HCT116 (cell line): Measurements from ENCODE around the gene MBD3L3. TPM values are rescaled to one million over a fixed set of nuclear protein-coding genes. Genes with fewer than 3 reads are reported as not detected.
"Not testable (repeated sequence)": the region's sequence is repeated elsewhere in the genome, so short reads cannot be mapped to it uniquely, and the experiment has no call there.

ENCODE experiments used
- ATAC-seq: fragments of 200-7000 bp; cut with Tn5 transposase; 2 replicates; pipeline ENCODE4 v1.9.1; 2020; ENCODE audit warnings: mild to moderate bottlenecking, moderate library complexity
- BruUV-seq: library from RNA; stranded (reverse); fragments of 400-500 nt; replicated peaks from 2 replicates; lab custom pipeline; 2021; lab: Mats Ljungman, UMichigan
- CTCF ChIA-PET: fragments of 300-600 bp; sonication (Branson Sonifier 250); formaldehyde crosslinking; loops from one replicate; lab custom pipeline; 2021; ENCODE audit warnings: antibody characterized with exemption; lab: Charles Lee
- POLR2A ChIA-PET: fragments of 300-600, 350-600 bp; sonication (Branson Sonifier 250); formaldehyde crosslinking; loops from one replicate; lab custom pipeline; 2021; ENCODE audit warnings: antibody characterized with exemption; lab: Charles Lee
- RAD21 ChIA-PET, 2 experiments: fragments of 300-600 bp; sonication (Branson Sonifier 250); formaldehyde crosslinking; loops; one replicate each; lab custom pipeline; 2023; ENCODE audit warnings: low total read pairs in 2 of 2; ENCODE audit not compliant: uncharacterized antibody in 2 of 2, unreplicated experiment in 2 of 2, low non-redundant PET in 1 of 2; lab: Charles Lee
- DNase-seq: peaks from one replicate; pipeline ENCODE4 v3.0.0-alpha.2; 2010; ENCODE audit warnings: low read depth, low spot score
- H2AFZ ChIP-seq: fragments of 200-600 bp; shearing (Covaris generic), sonication (generic); 2 replicates; pipeline ENCODE4 v1.6.1; 2017; ENCODE audit warnings: low read depth, mixed run types, mixed read lengths, antibody characterized with exemption, low read length; ENCODE audit not compliant: poor library complexity, severe bottlenecking
- H3K27ac ChIP-seq: 2 replicates; pipeline ENCODE4 v1.5.1; 2012; ENCODE audit warnings: low read depth, low read length
- H3K27me3 ChIP-seq: fragments of 200-600 bp; sonication (generic); 2 replicates; pipeline ENCODE4 v1.6.1; 2016; ENCODE audit warnings: mixed run types, low read length, mixed read lengths; ENCODE audit not compliant: insufficient read depth
- H3K36me3 ChIP-seq, 2 experiments: fragments of 200-500 bp in 1 of 2; fragments of 200-600 bp in 1 of 2; sonication (Bioruptor generic) in 1 of 2; sonication (generic) in 1 of 2; 2 replicates each; pipeline versions ENCODE4 v1.5.1 to v1.6.1; 2014 to 2016; ENCODE audit warnings: low read length in 2 of 2, inconsistent platforms in 1 of 2, mixed read lengths in 1 of 2, mixed run types in 1 of 2; ENCODE audit not compliant: insufficient read depth in 2 of 2, control insufficient read depth in 1 of 2
- H3K4me1 ChIP-seq, 2 experiments: fragments of 200-600 bp in 1 of 2; sonication (generic) in 1 of 2; 2 replicates each; pipeline versions ENCODE4 v1.5.1 to v1.6.1; 2012 to 2017; ENCODE audit warnings: low read length in 2 of 2, inconsistent platforms in 1 of 2, mild to moderate bottlenecking in 1 of 2, mixed read lengths in 1 of 2, mixed run types in 1 of 2, moderate library complexity in 1 of 2; ENCODE audit not compliant: insufficient read depth in 2 of 2, control insufficient read depth in 1 of 2
- H3K4me2 ChIP-seq: fragments of 200-600 bp; sonication (generic); 2 replicates; pipeline ENCODE4 v1.6.1; 2017; ENCODE audit warnings: mixed run types, low read length, mixed read lengths
- H3K4me3 ChIP-seq, 2 experiments: fragments of 200-600 bp in 1 of 2; sonication (generic) in 1 of 2; replicated peaks in 1 of 2; 2 replicates each; pipeline ENCODE4 v1.5.1; 2011 to 2016; ENCODE audit warnings: low read length in 2 of 2, control low read depth in 1 of 2, low read depth in 1 of 2, mild to moderate bottlenecking in 1 of 2, mixed read lengths in 1 of 2, mixed run types in 1 of 2
- H3K79me2 ChIP-seq: fragments of 200-600 bp; sonication (generic); 2 replicates; pipeline ENCODE4 v1.6.1; 2017; ENCODE audit warnings: mild to moderate bottlenecking, mixed run types, low read length, moderate library complexity, mixed read lengths; ENCODE audit not compliant: insufficient read depth
- H3K9ac ChIP-seq: fragments of 200-600 bp; sonication (generic); 2 replicates; pipeline ENCODE4 v1.6.1; 2016; ENCODE audit warnings: low read length, mixed read lengths
- H3K9me2 ChIP-seq: fragments of 200-600 bp; sonication (generic), shearing (Covaris generic); 2 replicates; pipeline ENCODE4 v1.6.1; 2017; ENCODE audit warnings: mixed run types, mild to moderate bottlenecking, moderate library complexity; ENCODE audit not compliant: insufficient read depth
- H3K9me3 ChIP-seq, 2 experiments: fragments of 200-500 bp in 1 of 2; fragments of 200-600 bp in 1 of 2; sonication (Bioruptor generic) in 1 of 2; sonication (generic) in 1 of 2; 2 replicates each; pipeline ENCODE4 v1.6.1; 2014 to 2017; ENCODE audit warnings: low read length in 2 of 2, mixed read lengths in 2 of 2, inconsistent platforms in 1 of 2, low read depth in 1 of 2, mild to moderate bottlenecking in 1 of 2, mixed run types in 1 of 2, moderate library complexity in 1 of 2; ENCODE audit not compliant: control insufficient read depth in 1 of 2, insufficient read depth in 1 of 2
- H4K20me1 ChIP-seq: fragments of 200-600 bp; sonication (generic), shearing (Covaris generic); 2 replicates; pipeline ENCODE4 v1.6.1; 2017; ENCODE audit warnings: mixed run types, mild to moderate bottlenecking, moderate library complexity; ENCODE audit not compliant: insufficient read depth
- intact Hi-C: fragments of 100-400 bp; cut with micrococcal nuclease; formaldehyde crosslinking; loops from 2 replicates; pipeline ENCODE4 v1.10.0; 2022
- total RNA-seq: library from RNA; stranded (reverse); gene quantifications from one replicate; pipeline ENCODE4 v1.2.1, GENCODE V29; 2021; ENCODE audit not compliant: unreplicated experiment

MBD3L3 gene
- total RNA-seq, 1 experiment from 2014 or later: not detected

GRCh38 chr19:7055679-7056078 lies 2.8 kb downstream of the MBD3L3 start:
- H4K20me1 ChIP-seq, H3K79me2 ChIP-seq, CTCF ChIA-PET, RAD21 ChIA-PET, DNase-seq, H3K27me3 ChIP-seq, intact Hi-C loops, H3K9me3 ChIP-seq, ATAC-seq, POLR2A ChIA-PET, H3K27ac ChIP-seq, H3K9ac ChIP-seq, H3K9me2 ChIP-seq, BruUV-seq, H3K36me3 ChIP-seq, H2AFZ ChIP-seq, H3K4me3 ChIP-seq, H3K4me1 ChIP-seq, H3K4me2 ChIP-seq: not testable (repeated sequence)

DNA sequence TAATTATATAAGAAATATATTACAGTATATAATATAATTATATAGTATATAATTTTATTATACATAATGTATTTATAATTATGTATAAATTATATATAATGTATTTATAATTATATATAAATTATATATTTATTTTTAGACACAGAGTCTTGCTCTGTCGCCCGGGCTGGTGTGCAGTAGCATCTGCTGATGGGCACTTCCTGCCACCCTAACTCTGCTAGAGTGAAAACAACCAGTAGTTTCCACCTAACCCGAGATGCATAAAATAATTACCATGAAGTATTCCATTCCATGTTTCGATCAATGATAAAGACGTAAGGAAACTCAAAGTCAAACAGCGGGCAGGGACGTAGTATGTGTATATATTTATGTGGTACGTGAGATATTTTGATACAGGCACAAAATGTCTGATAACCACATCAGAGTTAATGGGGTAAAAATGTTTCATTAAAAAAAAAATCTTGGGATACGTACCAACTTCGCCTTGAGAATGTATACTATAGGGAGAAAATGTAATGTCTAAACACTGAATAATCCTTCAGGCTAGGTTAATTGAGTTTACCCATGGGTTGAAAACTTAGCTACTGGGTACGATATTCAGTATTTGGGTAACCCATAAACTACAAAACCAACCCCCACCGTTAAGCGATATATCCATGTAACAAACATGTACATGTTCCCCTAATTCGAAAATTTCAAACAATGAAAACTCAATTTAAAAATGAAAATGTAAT lies 3.7 kb downstream of the MBD3L3 start:
- H2AFZ ChIP-seq, H3K4me1 ChIP-seq, H4K20me1 ChIP-seq, H3K4me3 ChIP-seq, H3K27me3 ChIP-seq, H3K9me3 ChIP-seq, BruUV-seq, RAD21 ChIA-PET, H3K79me2 ChIP-seq, H3K9ac ChIP-seq, ATAC-seq, H3K27ac ChIP-seq, H3K4me2 ChIP-seq, intact Hi-C loops, CTCF ChIA-PET, H3K9me2 ChIP-seq, DNase-seq, POLR2A ChIA-PET, H3K36me3 ChIP-seq: not testable (repeated sequence)

- H3K4me2 ChIP-seq, CTCF ChIA-PET, ATAC-seq, H3K9ac ChIP-seq, POLR2A ChIA-PET, H3K79me2 ChIP-seq, H2AFZ ChIP-seq, H3K9me2 ChIP-seq, H3K9me3 ChIP-seq, H3K36me3 ChIP-seq, H3K4me1 ChIP-seq, DNase-seq, H3K27ac ChIP-seq, BruUV-seq, H3K4me3 ChIP-seq, RAD21 ChIA-PET, H4K20me1 ChIP-seq, intact Hi-C loops, H3K27me3 ChIP-seq: not testable (repeated sequence)
Measured at GRCh38 chr19:7052896-7053295, 5.6 kb downstream of the MBD3L3 start.

- H3K9me2 ChIP-seq, BruUV-seq, H3K4me3 ChIP-seq, intact Hi-C loops, ATAC-seq, H3K27me3 ChIP-seq, H3K9me3 ChIP-seq, DNase-seq, CTCF ChIA-PET, POLR2A ChIA-PET, RAD21 ChIA-PET, H2AFZ ChIP-seq, H3K36me3 ChIP-seq, H3K27ac ChIP-seq, H3K79me2 ChIP-seq, H3K4me1 ChIP-seq, H3K9ac ChIP-seq, H3K4me2 ChIP-seq, H4K20me1 ChIP-seq: not testable (repeated sequence)
Measured at GRCh38 chr19:7051421-7051820, 7.1 kb downstream of the MBD3L3 start.
